HG03575 (cell line): ENCODE results near the gene KIAA0319L.

Experiments
- ATAC-seq: cut with Tn5 transposase; IDR thresholded peaks from one replicate; pipeline ENCODE4 v1.9.1; 2021; ENCODE audit not compliant: unreplicated experiment, insufficient number of reproducible peaks, low FRiP score; ENCODE audit errors: extremely low read depth

The KIAA0319L gene

GRCh38 chr1:35557118-35557610 is at the start of gene KIAA0319L:
Gene KIAA0319L (minus strand): TSS chr1:35557403. CDS start chr1:35554491, 2,912 bp downstream.
- no peak for ATAC-seq

DNA sequence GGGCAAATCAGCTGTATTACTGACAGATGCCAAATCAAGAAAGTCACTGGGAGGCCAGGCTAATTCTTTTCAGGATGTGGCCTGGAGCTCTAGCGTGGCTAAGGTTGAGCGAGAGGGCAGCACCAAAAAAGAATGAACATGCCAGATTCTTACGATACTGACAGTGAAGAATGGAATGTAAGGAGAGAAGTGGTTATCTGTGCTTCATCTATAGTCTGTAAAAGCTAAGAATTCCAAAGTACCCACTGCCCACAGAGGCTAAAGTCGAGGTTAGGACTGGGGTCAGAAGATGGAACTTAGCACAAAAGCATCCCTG is 48.6 kb upstream of the KIAA0319L start:
- no peak for ATAC-seq

DNA sequence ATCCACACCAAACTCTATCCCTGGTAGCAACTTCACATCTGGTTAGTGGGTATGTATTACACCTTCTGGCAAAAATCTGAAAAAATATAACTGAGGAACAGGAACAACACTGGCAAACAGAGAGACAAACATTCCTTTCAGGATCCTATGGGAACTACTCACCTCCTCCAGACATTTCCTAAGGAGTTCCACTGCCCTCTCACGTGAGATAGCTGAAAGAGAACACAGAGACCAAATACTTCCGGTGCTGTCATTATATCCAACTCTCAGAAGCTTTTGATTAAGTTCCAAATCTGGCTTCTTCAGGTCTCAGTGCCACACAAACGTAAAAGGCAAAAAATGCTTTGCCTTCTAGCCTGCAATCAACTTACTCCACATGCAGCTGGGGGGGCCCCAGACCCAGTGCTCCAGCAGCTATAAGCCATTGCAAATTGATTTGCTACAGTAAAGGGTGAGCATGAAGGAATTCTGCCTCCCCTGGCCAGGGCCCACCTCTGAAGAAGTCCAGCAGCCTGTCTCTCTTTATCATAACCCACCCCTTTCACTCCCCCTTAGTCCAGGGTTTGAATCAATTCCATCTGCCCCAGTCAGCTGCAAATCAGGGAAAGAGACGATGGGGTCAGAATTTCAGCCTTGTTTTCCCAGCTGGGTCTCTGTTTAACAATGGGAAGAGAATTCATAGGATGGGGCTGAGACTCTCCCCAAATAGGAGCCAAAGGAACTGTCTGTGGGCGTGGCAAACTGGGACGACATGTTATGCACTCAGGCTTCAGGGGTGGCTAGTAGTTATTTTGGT is 48.1 kb upstream of the KIAA0319L start:
- no peak for ATAC-seq

DNA sequence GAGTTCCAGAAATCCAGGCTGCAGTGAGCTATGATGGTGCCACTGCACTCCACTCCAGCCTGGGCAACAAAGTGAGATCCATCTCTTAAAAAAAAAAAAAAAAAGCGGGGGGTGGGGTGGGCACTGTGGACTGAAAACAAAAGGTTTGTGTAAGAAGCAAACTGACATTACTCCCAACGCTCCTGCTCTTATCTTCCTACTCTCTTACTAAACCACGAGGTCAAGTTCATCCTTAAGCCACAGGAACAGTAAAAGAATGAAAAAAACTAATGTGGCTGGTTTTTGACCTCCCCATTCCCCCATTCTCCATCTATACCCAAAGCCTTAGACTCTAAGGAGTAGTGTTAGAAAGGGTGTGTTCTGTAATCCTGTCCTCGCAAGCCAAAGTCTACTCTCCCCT is 46.7 kb upstream of the KIAA0319L start:
- ATAC-seq = no peak

GRCh38 chr1:35603468-35603867 is 46.3 kb upstream of the KIAA0319L start:
- ATAC-seq = no peak

DNA sequence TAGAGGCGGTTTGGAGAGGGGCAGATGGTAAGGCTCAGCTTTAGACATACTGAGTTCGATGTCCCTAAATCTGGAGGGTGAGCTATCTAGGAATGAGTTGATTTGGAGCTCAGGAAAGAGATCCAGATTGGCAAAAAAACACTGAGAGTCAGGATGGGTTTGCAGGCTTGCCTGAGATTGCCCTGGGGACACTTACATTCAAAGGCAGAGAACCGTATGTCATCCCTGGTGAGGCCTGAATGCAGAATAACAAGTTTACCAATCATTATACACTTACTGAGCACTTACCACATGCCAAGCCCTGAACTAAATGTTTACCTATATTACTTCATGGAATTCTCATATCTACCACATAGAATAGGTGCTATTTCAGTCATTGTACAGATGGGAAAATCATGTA is 43.4 kb upstream of the KIAA0319L start:
- no peak for ATAC-seq

GRCh38 chr1:35599411-35599810 is 42.2 kb upstream of the KIAA0319L start:
- no peak for ATAC-seq

DNA sequence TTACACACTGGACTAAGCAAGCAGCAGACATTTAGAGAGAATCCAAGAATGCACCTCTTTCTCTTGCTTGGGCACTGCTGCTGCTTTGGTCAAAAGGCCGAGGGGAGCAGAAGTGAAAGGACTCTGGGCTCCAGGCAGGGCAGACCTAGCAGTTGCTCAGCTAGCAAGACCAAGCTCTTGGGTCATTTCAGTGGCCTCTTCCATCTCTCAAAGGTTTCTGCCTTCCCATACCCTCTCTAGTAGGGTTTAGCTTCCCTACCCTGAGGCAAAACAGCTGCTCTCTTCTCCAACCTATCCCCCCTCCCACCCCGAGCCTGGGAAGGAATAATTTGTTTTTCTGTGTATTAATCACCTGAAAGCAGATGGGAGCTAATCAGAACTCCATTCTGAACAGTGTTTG is 41.7 kb upstream of the KIAA0319L start:
- no peak for ATAC-seq

- ATAC-seq = no peak
These were observed 40.7 kb upstream of the KIAA0319L start for GRCh38 chr1:35597870-35598269.

- no peak for ATAC-seq
These were observed 38.5 kb upstream of the KIAA0319L start for GRCh38 chr1:35595684-35596083.

GRCh38 chr1:35594005-35594760 is 37.0 kb upstream of the KIAA0319L start:
- no peak for ATAC-seq

DNA sequence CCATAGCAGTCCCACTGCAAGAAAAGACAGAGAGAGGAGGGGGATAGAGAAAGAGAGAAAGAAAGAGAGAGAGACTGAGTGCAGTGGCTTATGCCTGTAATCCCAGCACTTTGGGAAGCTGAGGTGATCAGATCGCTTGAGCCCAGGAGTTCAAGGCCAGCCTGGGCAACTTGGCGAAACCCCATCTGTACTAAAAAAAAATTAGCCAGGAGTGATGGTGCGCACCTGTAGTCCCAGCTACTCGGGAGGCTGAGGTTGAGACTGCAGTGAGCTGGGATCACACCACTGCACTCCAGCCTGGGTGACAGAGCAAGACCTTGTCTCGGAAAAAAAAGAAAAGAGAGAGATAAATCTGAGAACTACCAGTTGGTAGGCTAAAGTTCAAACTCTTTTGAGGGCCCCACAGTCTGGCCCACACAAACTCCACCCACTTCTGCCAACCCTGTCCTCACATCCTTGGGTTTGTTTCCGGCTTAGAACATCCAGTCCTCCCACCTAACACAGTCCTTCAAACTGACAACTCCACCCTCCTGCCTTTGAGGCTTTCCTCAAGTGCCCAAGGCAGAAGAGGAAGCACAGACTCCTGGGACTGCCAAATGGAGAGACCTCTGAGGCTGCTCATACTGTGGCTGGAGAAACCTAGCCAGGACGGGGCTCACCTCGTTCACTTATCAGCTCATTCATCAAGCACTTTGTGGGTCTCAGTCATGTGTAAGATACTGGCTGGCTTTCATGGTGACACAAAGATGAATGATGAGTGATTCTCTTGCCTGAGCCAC is 36.0 kb upstream of the KIAA0319L start:
- no peak for ATAC-seq

- no peak for ATAC-seq
These were observed 34.0 kb upstream of the KIAA0319L start for GRCh38 chr1:35591211-35591610.

DNA sequence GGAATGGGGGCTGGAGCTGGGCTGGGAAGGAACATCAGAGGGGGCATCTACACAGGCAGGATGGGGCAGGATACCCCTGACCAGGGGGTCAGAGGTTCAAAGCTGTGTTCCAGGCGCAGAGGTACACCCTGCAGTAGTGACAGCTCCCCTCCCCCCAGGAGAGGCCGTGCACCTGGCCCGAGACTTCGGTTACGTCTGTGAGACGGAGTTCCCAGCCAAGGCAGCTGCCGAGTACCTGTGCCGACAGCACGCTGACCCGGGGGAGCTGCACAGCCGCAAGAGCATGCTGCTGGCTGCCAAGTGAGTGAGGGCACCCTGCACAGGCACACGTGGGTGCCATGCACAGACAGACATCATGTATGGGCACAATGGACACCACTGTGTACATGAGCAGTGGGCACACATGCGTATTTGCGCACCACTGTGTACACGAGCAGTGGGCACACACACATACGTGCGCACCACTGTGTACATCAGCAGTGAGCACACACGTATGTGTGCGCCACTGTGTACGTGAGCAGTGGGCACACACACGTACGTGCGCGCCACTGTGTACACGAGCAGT is 33.4 kb upstream of the KIAA0319L start:
- no peak for ATAC-seq

- ATAC-seq = no peak
These were observed 32.6 kb upstream of the KIAA0319L start for GRCh38 chr1:35589516-35590427.

DNA sequence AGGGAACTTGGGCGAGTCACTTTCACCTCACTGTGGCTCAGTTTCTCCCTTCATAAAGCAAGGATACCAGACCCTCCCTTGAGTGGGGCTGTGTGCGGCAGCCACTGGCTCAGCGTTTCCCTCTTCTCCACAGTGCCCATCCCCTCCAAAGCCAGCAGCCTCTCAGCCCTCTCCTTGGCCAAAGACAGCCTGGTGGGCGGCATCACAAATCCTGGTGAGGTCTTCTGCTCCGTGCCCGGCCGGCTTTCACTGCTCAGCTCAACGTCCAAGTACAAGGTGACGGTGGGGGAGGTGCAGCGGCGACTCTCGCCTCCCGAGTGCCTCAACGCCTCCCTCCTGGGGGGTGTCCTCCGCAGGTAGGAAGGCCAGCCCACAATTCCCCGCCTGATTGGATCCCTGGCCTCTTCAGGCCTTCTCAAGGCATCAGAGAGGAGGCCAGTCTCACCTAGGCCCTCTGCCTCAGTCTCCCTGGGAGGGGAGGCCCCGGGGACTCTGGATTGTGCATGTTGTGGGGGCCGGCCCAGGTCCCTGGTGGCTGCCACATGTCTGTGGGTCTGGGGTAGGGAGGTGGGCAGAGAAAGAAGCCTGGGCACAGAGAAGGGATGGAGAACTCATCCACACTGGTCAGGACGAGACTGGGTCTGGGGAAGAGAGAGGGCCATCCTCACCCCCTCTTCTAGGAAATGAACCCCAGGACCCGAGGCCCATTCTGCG is 31.2 kb upstream of the KIAA0319L start:
- ATAC-seq = no peak

- no peak for ATAC-seq
These were observed 30.5 kb upstream of the KIAA0319L start for GRCh38 chr1:35587736-35588135.

- ATAC-seq = no peak
These were observed 29.6 kb upstream of the KIAA0319L start for GRCh38 chr1:35586808-35587207.
